ENCODE data around the gene GPR82.

GPR82 gene

DNA sequence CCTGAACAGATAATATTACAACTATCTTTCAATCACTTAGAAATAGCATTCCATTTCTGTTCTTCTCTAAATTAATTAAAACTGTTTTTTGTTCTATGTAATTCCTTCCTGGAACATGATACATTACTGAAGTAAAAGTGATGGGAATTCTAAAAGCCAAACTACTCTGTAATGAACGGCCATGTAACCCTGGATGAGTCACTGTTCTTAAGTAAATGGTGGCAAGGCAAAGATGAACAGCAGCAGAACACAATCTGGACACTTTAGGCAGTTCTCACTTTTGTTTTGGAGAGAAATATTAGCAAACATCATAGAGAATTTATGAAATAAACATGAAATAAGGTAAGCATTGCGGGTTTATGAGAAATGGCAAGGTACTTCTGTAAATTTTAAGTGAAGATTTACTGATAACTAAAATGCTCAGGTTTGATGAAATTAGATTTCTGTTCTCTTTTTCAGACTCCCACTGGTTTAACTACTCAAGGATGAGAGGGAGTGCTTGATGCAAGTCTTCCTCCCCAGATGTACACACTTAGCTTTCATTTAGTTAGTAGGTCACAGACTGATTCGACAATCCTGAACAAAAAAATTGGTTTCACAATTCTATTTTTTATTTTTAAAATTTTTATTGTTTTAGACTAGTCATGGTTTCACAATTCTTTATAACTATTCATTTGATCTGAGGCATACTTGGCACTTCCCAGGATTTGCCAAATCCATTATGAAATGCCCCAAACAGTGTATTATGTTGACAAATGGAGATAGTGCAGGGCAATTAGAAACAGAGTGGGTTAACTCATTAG is 964 bp upstream of the GPR82 start:
- 0 out of 3 replicates have a peak, but pooled peaks have one; percentile 43 for ATAC-seq
- no peak for TF ChIP-seq ZFP30 (CRISPR knock-in tag; IDR thresholded peaks at IDR 0.05)
- peak; percentile 77 for TF ChIP-seq ISL1 (CRISPR knock-in tag; IDR thresholded peaks at IDR 0.05)

GRCh38 chrX:41728125-41728524 is 4.1 kb downstream of the GPR82 start:
- no peak for TF ChIP-seq ZNF565 (CRISPR knock-in tag; conservative IDR thresholded peaks at IDR 0.05; ENCODE audit: low read depth)
- TF ChIP-seq CSDC2 (CRISPR knock-in tag; IDR thresholded peaks at IDR 0.05), result no peak
- TF ChIP-seq ISL1 (CRISPR knock-in tag; IDR thresholded peaks at IDR 0.05), result no peak
- no peak for TF ChIP-seq TCF4 (CRISPR knock-in tag; IDR thresholded peaks at IDR 0.05; ENCODE audit: borderline replicate concordance)
- TF ChIP-seq, protein P1, sequence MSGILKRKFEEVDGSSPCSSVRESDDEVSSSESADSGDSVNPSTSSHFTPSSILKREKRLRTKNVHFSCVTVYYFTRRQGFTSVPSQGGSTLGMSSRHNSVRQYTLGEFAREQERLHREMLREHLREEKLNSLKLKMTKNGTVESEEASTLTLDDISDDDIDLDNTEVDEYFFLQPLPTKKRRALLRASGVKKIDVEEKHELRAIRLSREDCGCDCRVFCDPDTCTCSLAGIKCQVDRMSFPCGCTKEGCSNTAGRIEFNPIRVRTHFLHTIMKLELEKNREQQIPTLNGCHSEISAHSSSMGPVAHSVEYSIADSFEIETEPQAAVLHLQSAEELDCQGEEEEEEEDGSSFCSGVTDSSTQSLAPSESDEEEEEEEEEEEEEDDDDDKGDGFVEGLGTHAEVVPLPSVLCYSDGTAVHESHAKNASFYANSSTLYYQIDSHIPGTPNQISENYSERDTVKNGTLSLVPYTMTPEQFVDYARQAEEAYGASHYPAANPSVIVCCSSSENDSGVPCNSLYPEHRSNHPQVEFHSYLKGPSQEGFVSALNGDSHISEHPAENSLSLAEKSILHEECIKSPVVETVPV (CRISPR knock-in tag; IDR thresholded peaks at IDR 0.05), result no peak
- TF ChIP-seq, protein P2, sequence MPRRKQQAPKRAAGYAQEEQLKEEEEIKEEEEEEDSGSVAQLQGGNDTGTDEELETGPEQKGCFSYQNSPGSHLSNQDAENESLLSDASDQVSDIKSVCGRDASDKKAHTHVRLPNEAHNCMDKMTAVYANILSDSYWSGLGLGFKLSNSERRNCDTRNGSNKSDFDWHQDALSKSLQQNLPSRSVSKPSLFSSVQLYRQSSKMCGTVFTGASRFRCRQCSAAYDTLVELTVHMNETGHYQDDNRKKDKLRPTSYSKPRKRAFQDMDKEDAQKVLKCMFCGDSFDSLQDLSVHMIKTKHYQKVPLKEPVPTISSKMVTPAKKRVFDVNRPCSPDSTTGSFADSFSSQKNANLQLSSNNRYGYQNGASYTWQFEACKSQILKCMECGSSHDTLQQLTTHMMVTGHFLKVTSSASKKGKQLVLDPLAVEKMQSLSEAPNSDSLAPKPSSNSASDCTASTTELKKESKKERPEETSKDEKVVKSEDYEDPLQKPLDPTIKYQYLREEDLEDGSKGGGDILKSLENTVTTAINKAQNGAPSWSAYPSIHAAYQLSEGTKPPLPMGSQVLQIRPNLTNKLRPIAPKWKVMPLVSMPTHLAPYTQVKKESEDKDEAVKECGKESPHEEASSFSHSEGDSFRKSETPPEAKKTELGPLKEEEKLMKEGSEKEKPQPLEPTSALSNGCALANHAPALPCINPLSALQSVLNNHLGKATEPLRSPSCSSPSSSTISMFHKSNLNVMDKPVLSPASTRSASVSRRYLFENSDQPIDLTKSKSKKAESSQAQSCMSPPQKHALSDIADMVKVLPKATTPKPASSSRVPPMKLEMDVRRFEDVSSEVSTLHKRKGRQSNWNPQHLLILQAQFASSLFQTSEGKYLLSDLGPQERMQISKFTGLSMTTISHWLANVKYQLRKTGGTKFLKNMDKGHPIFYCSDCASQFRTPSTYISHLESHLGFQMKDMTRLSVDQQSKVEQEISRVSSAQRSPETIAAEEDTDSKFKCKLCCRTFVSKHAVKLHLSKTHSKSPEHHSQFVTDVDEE (CRISPR knock-in tag; IDR thresholded peaks at IDR 0.05), result no peak
- TF ChIP-seq, protein P3, sequence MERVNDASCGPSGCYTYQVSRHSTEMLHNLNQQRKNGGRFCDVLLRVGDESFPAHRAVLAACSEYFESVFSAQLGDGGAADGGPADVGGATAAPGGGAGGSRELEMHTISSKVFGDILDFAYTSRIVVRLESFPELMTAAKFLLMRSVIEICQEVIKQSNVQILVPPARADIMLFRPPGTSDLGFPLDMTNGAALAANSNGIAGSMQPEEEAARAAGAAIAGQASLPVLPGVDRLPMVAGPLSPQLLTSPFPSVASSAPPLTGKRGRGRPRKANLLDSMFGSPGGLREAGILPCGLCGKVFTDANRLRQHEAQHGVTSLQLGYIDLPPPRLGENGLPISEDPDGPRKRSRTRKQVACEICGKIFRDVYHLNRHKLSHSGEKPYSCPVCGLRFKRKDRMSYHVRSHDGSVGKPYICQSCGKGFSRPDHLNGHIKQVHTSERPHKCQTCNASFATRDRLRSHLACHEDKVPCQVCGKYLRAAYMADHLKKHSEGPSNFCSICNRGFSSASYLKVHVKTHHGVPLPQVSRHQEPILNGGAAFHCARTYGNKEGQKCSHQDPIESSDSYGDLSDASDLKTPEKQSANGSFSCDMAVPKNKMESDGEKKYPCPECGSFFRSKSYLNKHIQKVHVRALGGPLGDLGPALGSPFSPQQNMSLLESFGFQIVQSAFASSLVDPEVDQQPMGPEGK (CRISPR knock-in tag; IDR thresholded peaks at IDR 0.05; ENCODE audit: borderline replicate concordance), result no peak
- TF ChIP-seq ZNF8 (CRISPR knock-in tag; IDR thresholded peaks at IDR 0.05), result no peak
- no peak for ATAC-seq

GRCh38 chrX:41730081-41730480 is 6.1 kb downstream of the GPR82 start:
- TF ChIP-seq ISL1 (CRISPR knock-in tag; IDR thresholded peaks at IDR 0.05), result no peak
- no peak for TF ChIP-seq GLIS3 (CRISPR knock-in tag; IDR thresholded peaks at IDR 0.05)
- no peak for TF ChIP-seq TOX (CRISPR knock-in tag; IDR thresholded peaks at IDR 0.05; ENCODE audit: borderline replicate concordance)
- TF ChIP-seq PPARA (CRISPR knock-in tag; IDR thresholded peaks at IDR 0.05; ENCODE audit: borderline replicate concordance), result no peak
- TF ChIP-seq, protein P3 (CRISPR knock-in tag; IDR thresholded peaks at IDR 0.05; ENCODE audit: borderline replicate concordance), result no peak
- TF ChIP-seq, protein P4, sequence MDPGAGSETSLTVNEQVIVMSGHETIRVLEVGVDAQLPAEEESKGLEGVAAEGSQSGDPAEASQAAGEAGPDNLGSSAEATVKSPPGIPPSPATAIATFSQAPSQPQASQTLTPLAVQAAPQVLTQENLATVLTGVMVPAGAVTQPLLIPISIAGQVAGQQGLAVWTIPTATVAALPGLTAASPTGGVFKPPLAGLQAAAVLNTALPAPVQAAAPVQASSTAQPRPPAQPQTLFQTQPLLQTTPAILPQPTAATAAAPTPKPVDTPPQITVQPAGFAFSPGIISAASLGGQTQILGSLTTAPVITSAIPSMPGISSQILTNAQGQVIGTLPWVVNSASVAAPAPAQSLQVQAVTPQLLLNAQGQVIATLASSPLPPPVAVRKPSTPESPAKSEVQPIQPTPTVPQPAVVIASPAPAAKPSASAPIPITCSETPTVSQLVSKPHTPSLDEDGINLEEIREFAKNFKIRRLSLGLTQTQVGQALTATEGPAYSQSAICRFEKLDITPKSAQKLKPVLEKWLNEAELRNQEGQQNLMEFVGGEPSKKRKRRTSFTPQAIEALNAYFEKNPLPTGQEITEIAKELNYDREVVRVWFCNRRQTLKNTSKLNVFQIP (CRISPR knock-in tag; IDR thresholded peaks at IDR 0.05; ENCODE audit: borderline replicate concordance, low read depth), result no peak
- TF ChIP-seq, protein P1 (CRISPR knock-in tag; IDR thresholded peaks at IDR 0.05), result no peak
- no peak for TF ChIP-seq ZNF565 (CRISPR knock-in tag; conservative IDR thresholded peaks at IDR 0.05; ENCODE audit: low read depth)
- no peak for TF ChIP-seq ESRRG (CRISPR knock-in tag; IDR thresholded peaks at IDR 0.05)
- TF ChIP-seq BACH2 (CRISPR knock-in tag; IDR thresholded peaks at IDR 0.05; ENCODE audit: borderline replicate concordance), result no peak
- TF ChIP-seq CSDC2 (CRISPR knock-in tag; IDR thresholded peaks at IDR 0.05), result no peak
- TF ChIP-seq ZNF8 (CRISPR knock-in tag; IDR thresholded peaks at IDR 0.05), result no peak
- no peak for ATAC-seq

All from SK-N-SH treated with all-trans-retinoic acid at 6 μM for 48 hours (cell line).